Measurements from ENCODE around the gene LAGE3.

GRCh38 chrX:154495472-154495922, 16.4 kb upstream of the LAGE3 start:
- TF ChIP-seq ZNF707 (tag by site-specific recombination; IDR thresholded peaks at IDR 0.05) (no peak), ZNF302 (tag by site-specific recombination; IDR thresholded peaks at IDR 0.05; ENCODE audit: low read depth) (no peak), CTCF (tag by site-specific recombination; IDR thresholded peaks at IDR 0.05) (no peak), ZNF174 (tag by site-specific recombination; IDR thresholded peaks at IDR 0.05) (no peak)

All from HEK293 (cell line).